Chondrocyte (in vitro differentiated cells): ENCODE results near the gene ZNF474. TPM values are rescaled to one million over a fixed set of nuclear protein-coding genes. Genes with fewer than 3 reads are reported as not detected.

Experiments
- DNase-seq: peaks from one replicate; pipeline ENCODE4 v3.0.0; 2021; ENCODE audit warnings: mixed read lengths, low spot score
- H3K27ac Mint-ChIP-seq: one replicate; pipeline ENCODE4 v1.8.0; 2021; ENCODE audit warnings: mild to moderate bottlenecking, moderate library complexity, mixed read lengths; ENCODE audit not compliant: unreplicated experiment
- H3K27me3 Mint-ChIP-seq: 2 replicates; pipeline ENCODE4 v1.8.0; 2021; ENCODE audit warnings: low read depth, mixed read lengths
- H3K36me3 Mint-ChIP-seq: 2 replicates; pipeline ENCODE4 v1.8.0; 2021; ENCODE audit warnings: low read depth, mixed read lengths
- H3K4me1 Mint-ChIP-seq: 2 replicates; pipeline ENCODE4 v1.8.0; 2021; ENCODE audit warnings: low read depth, mild to moderate bottlenecking, mixed read lengths
- H3K4me3 Mint-ChIP-seq: one replicate; pipeline ENCODE4 v1.8.0; 2021; ENCODE audit warnings: mild to moderate bottlenecking, moderate library complexity, mixed read lengths; ENCODE audit not compliant: unreplicated experiment
- H3K9me3 Mint-ChIP-seq: 2 replicates; pipeline ENCODE4 v1.8.0; 2021; ENCODE audit warnings: low read depth, mixed read lengths
- CTCF ChIP-seq: fragments of 200-600 bp; sonication (generic); IDR thresholded peaks from 2 replicates; pipeline ENCODE4 v1.5.0; 2021; ENCODE audit warnings: antibody characterized with exemption, mild to moderate bottlenecking, moderate library complexity
- total RNA-seq: library from RNA; stranded (reverse); gene quantifications from 3 replicates; pipeline ENCODE4 v1.2.1, GENCODE V29; 2021

Gene ZNF474
- total RNA-seq, 1 donor from 2014 or later = 0.25 TPM

- H3K9me3 Mint-ChIP-seq = no peaks in the 10 kb centered on the region
- H3K27ac Mint-ChIP-seq = no peak overlapping the region
- H3K4me1 Mint-ChIP-seq = peaks cover 35% of the 10 kb centered on the region
These were observed 16.6 kb downstream of the ZNF474 start for GRCh38 chr5:122145906-122146305.

DNA sequence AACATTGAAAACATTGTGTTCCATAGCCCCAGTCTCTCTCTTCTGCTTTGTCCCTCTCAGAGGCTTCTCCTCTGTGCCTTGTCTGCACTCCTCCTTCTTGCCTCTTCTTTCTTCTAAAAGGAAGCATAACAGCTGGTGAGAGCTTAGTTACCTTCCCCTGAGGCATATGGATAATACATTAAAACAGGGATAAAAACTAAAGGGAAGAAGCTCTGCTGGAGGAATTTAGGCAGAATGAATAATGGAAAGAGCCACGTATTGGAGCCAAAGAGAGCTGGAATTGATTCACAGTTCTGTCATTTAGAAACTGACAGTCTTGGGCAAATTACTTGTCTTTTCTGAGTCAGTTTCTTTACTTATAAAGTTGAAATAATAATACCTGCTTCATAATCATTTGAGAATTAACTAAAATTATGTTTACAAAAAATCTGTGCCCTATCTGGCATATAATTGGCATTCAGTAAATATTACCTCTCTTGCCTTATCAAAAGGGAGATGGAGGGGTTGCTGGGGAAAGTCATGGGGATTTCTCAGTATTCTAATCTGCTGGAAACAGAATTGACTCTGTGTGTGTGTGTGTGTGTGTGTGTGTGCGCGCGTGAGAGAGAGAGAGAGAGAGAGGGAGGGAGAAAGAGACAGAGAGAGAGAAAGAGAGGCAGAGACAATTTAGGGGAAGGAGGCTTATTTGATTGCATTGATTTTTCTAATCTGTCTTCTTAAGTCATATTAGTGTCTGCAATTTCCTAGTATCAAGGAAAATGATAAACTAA is 20.2 kb downstream of the ZNF474 start:
- no peak for TF ChIP-seq CTCF
- Mint-ChIP-seq H3K9me3 (no peaks in the 10 kb centered on the region), H3K27ac (peak overlapping the region; percentile 62), H3K4me1 (peaks cover 51% of the 10 kb centered on the region), H3K27me3 (no peaks in the 10 kb centered on the region), H3K4me3 (no peak overlapping the region), H3K36me3 (no peaks in the 10 kb centered on the region)
- DNase-seq = no peak

More at GRCh38 chr5:122145906-122146305, 16.6 kb downstream of the ZNF474 start:
- no peak for TF ChIP-seq CTCF
- no peaks in the 10 kb centered on the region for H3K27me3 Mint-ChIP-seq
- no peak for DNase-seq
- H3K4me3 Mint-ChIP-seq = no peak overlapping the region
- no peaks in the 10 kb centered on the region for H3K36me3 Mint-ChIP-seq

GRCh38 chr5:122150215-122150614 is 20.9 kb downstream of the ZNF474 start:
- Mint-ChIP-seq H3K4me1 (peaks cover 56% of the 10 kb centered on the region), H3K27me3 (no peaks in the 10 kb centered on the region), H3K4me3 (no peak overlapping the region), H3K36me3 (no peaks in the 10 kb centered on the region), H3K9me3 (no peaks in the 10 kb centered on the region), H3K27ac (no peak overlapping the region)
- DNase-seq = no peak
- TF ChIP-seq CTCF = no peak

DNA sequence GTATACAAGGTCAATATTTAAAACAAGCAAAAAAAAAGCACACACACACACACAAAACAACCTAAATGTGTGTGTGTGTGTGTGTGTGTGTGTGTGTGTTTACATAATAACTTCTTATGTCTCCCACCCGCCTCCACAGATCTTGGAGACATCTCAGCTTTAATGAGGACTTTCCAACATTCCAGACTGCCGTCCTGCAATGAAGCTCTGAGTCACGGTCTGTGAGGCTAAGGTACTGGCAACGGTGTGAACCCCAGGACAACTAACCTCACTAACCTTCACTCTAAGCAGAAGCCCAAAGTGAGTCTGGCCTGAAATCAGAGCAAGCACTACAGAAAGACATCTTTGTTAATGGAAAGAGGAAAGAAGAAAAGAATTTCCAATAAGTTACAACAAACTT is 22.3 kb downstream of the ZNF474 start:
- Mint-ChIP-seq H3K9me3 (no peaks in the 10 kb centered on the region), H3K27me3 (no peaks in the 10 kb centered on the region), H3K4me1 (peaks cover 65% of the 10 kb centered on the region), H3K27ac (peak overlapping the region; percentile 92), H3K4me3 (no peak overlapping the region), H3K36me3 (no peaks in the 10 kb centered on the region)
- no peak for TF ChIP-seq CTCF
- no peak for DNase-seq

DNA sequence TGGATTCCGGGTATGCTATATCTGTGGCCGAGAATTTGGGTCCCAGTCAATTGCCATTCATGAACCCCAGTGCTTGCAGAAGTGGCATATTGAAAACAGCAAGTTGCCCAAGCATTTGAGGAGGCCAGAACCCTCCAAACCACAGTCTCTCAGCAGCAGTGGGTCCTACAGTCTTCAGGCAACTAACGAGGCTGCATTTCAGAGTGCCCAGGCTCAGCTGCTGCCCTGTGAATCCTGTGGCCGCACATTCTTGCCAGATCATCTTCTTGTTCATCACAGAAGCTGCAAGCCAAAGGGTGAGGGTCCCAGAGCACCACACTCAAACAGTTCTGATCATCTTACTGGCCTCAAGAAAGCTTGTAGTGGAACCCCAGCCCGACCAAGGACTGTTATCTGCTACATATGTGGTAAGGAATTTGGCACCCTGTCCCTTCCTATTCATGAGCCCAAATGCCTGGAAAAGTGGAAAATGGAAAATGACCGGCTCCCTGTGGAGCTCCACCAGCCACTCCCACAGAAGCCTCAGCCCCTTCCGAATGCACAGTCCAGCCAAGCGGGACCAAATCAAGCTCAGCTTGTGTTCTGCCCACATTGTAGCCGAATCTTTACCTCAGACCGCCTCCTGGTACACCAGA is 23.0 kb downstream of the ZNF474 start:
- Mint-ChIP-seq H3K27me3 (no peaks in the 10 kb centered on the region), H3K36me3 (no peaks in the 10 kb centered on the region), H3K9me3 (no peaks in the 10 kb centered on the region), H3K4me1 (peaks cover 69% of the 10 kb centered on the region), H3K4me3 (no peak overlapping the region), H3K27ac (peak overlapping the region; percentile 92)
- no peak for DNase-seq
- TF ChIP-seq CTCF = no peak
